Measurements from ENCODE around the gene ANXA4. TPM values are rescaled to one million over a fixed set of nuclear protein-coding genes. Genes with fewer than 3 reads are reported as not detected.

Gene ANXA4
- total RNA-seq, 1 donor from 2014 or later, result 4.7 TPM

- Histone ChIP-seq H3K79me2 (ENCODE audit: low read depth) (no peaks in the 10 kb centered on the region), H3K9me3 (ENCODE audit: low read depth) (no peaks in the 10 kb centered on the region), H3K4me1 (no peaks in the 10 kb centered on the region), H2AFZ (replicated peaks) (no peak overlapping the region), H3K36me3 (peaks cover 26% of the 10 kb centered on the region), H3K4me2 (no peak overlapping the region), H3K27me3 (no peaks in the 10 kb centered on the region), H3K4me3 (no peak overlapping the region), H3K27ac (no peak overlapping the region), H3F3A (ENCODE audit: low read depth) (no peaks in the 10 kb centered on the region), H4K20me1 (ENCODE audit: low read depth) (no peaks in the 10 kb centered on the region), H3K9ac (no peak overlapping the region)
- Mint-ChIP-seq H3K9me3 (no peaks in the 10 kb centered on the region), H3K4me1 (no peaks in the 10 kb centered on the region), H3K27ac (no peak overlapping the region), H3K4me3 (no peak overlapping the region), H3K27me3 (ENCODE audit: insufficient read depth, low read depth) (peaks cover 3% of the 10 kb centered on the region), H3K36me3 (peaks cover 9% of the 10 kb centered on the region)
- TF ChIP-seq EZH2phosphoT487 (IDR thresholded peaks at IDR 0.05) (no peak), EZH2 (IDR thresholded peaks at IDR 0.05) (no peak), CTCF (IDR thresholded peaks at IDR 0.05) (no peak)
- no peak for DNase-seq (ENCODE audit: low spot score)
These were observed 102.1 kb downstream of the ANXA4 start for GRCh38 chr2:69843993-69844392.

GRCh38 chr2:69844560-69844959 lies 102.6 kb downstream of the ANXA4 start:
- Histone ChIP-seq H4K20me1 (ENCODE audit: low read depth) (no peaks in the 10 kb centered on the region), H3K9ac (no peak overlapping the region), H3K9me3 (ENCODE audit: low read depth) (no peaks in the 10 kb centered on the region), H3K4me3 (no peak overlapping the region), H3K27me3 (no peaks in the 10 kb centered on the region), H3K27ac (no peak overlapping the region), H3K4me1 (no peaks in the 10 kb centered on the region), H2AFZ (replicated peaks) (no peak overlapping the region), H3K79me2 (ENCODE audit: low read depth) (no peaks in the 10 kb centered on the region), H3F3A (ENCODE audit: low read depth) (no peaks in the 10 kb centered on the region), H3K4me2 (no peak overlapping the region), H3K36me3 (peaks cover 21% of the 10 kb centered on the region)
- Mint-ChIP-seq H3K4me3 (no peak overlapping the region), H3K27ac (no peak overlapping the region), H3K9me3 (no peaks in the 10 kb centered on the region), H3K36me3 (peaks cover 7% of the 10 kb centered on the region), H3K4me1 (no peaks in the 10 kb centered on the region), H3K27me3 (ENCODE audit: insufficient read depth, low read depth) (peaks cover 3% of the 10 kb centered on the region)
- no peak for TF ChIP-seq CTCF (IDR thresholded peaks at IDR 0.05)
- TF ChIP-seq EZH2phosphoT487 (IDR thresholded peaks at IDR 0.05), result no peak
- no peak for TF ChIP-seq EZH2 (IDR thresholded peaks at IDR 0.05)
- no peak for DNase-seq (ENCODE audit: low spot score)

GRCh38 chr2:69846182-69847067 lies 104.5 kb downstream of the ANXA4 start:
- no peak overlapping the region for H3K4me2 ChIP-seq
- no peaks in the 10 kb centered on the region for H3K79me2 ChIP-seq (ENCODE audit: low read depth)
- H3F3A ChIP-seq (ENCODE audit: low read depth), result no peaks in the 10 kb centered on the region
- peaks cover 21% of the 10 kb centered on the region for H3K36me3 ChIP-seq
- Mint-ChIP-seq H3K36me3 (peaks cover 7% of the 10 kb centered on the region), H3K4me3 (no peak overlapping the region), H3K27me3 (ENCODE audit: insufficient read depth, low read depth) (peaks cover 3% of the 10 kb centered on the region), H3K4me1 (no peaks in the 10 kb centered on the region), H3K9me3 (no peaks in the 10 kb centered on the region), H3K27ac (no peak overlapping the region)
- H3K4me3 ChIP-seq, result no peak overlapping the region
- no peaks in the 10 kb centered on the region for H3K27me3 ChIP-seq
- no peaks in the 10 kb centered on the region for H4K20me1 ChIP-seq (ENCODE audit: low read depth)
- H3K27ac ChIP-seq, result no peak overlapping the region
- H3K4me1 ChIP-seq, result no peaks in the 10 kb centered on the region
- no peak for TF ChIP-seq EZH2phosphoT487 (IDR thresholded peaks at IDR 0.05)
- no peak for TF ChIP-seq CTCF (IDR thresholded peaks at IDR 0.05)
- TF ChIP-seq EZH2 (IDR thresholded peaks at IDR 0.05), result no peak
- no peak for DNase-seq (ENCODE audit: low spot score)
- no peak overlapping the region for H3K9ac ChIP-seq
- no peak overlapping the region for H2AFZ ChIP-seq (replicated peaks)
- no peaks in the 10 kb centered on the region for H3K9me3 ChIP-seq (ENCODE audit: low read depth)
